ENCODE measurements around the gene ESYT2.

DNA sequence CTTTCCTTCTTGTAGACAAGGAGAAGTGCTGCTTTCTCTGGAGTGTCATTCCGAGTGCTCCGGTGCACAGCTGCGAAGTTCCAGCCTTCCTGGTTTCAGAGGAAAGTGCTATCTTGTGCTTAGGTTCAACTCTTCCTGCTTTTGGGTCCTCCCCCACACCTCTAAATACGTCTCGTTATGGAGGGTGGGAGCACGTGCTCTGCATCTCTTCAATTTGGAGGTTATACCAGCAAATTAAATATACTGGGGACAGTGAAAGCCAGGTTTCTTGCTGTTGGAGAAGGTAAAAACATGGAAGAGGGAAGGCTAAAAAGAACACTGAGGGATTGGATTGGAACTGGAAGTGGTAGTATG, 2.4 kb upstream of the ESYT2 start:
- TF ChIP-seq RAD21 (IDR thresholded peaks at IDR 0.05; ENCODE audit: low read length): no peak
- TF ChIP-seq YY1 (IDR thresholded peaks at IDR 0.05; ENCODE audit: low read depth): no peak
- TF ChIP-seq, protein P1, sequence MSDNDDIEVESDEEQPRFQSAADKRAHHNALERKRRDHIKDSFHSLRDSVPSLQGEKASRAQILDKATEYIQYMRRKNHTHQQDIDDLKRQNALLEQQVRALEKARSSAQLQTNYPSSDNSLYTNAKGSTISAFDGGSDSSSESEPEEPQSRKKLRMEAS (IDR thresholded peaks at IDR 0.05; ENCODE audit: low read depth): no peak
- TF ChIP-seq SMC3 (IDR thresholded peaks at IDR 0.05; ENCODE audit: low read depth, low read length): no peak
- TF ChIP-seq, protein P2, sequence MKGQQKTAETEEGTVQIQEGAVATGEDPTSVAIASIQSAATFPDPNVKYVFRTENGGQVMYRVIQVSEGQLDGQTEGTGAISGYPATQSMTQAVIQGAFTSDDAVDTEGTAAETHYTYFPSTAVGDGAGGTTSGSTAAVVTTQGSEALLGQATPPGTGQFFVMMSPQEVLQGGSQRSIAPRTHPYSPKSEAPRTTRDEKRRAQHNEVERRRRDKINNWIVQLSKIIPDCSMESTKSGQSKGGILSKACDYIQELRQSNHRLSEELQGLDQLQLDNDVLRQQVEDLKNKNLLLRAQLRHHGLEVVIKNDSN (IDR thresholded peaks at IDR 0.05; ENCODE audit: borderline replicate concordance, low read depth): no peak
- TF ChIP-seq CTCF (IDR thresholded peaks at IDR 0.05): no peak
- no peak for TF ChIP-seq GABPA (IDR thresholded peaks at IDR 0.05; ENCODE audit: low read depth)
- TF ChIP-seq FOSL2 (IDR thresholded peaks at IDR 0.05; ENCODE audit: borderline replicate concordance, low read depth): no peak
- no peak for TF ChIP-seq JUND (IDR thresholded peaks at IDR 0.05)
- TF ChIP-seq RXRA (IDR thresholded peaks at IDR 0.05; ENCODE audit: borderline replicate concordance, low read depth): no peak
- no peak for TF ChIP-seq REST (IDR thresholded peaks at IDR 0.05; ENCODE audit: low read depth, low read length)

All from SK-N-SH (cell line).